ENCODE results near the gene MEF2D.

DNA sequence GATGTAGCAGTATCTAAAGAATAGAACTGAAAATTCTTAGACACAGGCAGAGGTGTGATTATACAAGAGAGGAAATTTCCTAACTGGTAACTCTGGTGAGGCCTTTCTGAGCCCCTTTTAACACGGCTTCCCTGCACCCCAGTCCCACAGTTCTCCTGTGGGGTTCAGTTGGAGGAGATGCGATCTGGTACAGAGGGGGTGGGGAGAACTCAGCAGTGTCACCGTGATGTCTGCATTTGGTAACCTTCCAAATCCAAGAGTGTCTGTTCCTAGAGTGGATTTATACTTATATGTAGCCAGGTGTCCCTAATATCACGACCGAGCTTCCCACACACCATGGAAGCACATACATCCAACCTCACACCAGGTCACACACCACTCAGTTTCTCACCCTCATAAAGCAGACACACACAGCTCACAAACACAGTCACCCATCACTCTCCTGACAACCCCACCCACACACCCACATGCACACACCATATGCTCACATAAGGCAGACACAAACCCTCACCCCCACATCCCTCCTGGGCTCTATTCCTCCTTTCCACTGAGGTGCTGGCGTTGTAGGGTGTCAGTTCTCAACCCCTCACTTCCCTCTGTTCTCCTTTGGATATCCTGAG is 83.1 kb downstream of the MEF2D start:
- TF ChIP-seq, protein P1, sequence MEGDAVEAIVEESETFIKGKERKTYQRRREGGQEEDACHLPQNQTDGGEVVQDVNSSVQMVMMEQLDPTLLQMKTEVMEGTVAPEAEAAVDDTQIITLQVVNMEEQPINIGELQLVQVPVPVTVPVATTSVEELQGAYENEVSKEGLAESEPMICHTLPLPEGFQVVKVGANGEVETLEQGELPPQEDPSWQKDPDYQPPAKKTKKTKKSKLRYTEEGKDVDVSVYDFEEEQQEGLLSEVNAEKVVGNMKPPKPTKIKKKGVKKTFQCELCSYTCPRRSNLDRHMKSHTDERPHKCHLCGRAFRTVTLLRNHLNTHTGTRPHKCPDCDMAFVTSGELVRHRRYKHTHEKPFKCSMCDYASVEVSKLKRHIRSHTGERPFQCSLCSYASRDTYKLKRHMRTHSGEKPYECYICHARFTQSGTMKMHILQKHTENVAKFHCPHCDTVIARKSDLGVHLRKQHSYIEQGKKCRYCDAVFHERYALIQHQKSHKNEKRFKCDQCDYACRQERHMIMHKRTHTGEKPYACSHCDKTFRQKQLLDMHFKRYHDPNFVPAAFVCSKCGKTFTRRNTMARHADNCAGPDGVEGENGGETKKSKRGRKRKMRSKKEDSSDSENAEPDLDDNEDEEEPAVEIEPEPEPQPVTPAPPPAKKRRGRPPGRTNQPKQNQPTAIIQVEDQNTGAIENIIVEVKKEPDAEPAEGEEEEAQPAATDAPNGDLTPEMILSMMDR (IDR thresholded peaks at IDR 0.05; ENCODE audit: insufficient read depth, low read length) = no peak
- TF ChIP-seq, protein P2, sequence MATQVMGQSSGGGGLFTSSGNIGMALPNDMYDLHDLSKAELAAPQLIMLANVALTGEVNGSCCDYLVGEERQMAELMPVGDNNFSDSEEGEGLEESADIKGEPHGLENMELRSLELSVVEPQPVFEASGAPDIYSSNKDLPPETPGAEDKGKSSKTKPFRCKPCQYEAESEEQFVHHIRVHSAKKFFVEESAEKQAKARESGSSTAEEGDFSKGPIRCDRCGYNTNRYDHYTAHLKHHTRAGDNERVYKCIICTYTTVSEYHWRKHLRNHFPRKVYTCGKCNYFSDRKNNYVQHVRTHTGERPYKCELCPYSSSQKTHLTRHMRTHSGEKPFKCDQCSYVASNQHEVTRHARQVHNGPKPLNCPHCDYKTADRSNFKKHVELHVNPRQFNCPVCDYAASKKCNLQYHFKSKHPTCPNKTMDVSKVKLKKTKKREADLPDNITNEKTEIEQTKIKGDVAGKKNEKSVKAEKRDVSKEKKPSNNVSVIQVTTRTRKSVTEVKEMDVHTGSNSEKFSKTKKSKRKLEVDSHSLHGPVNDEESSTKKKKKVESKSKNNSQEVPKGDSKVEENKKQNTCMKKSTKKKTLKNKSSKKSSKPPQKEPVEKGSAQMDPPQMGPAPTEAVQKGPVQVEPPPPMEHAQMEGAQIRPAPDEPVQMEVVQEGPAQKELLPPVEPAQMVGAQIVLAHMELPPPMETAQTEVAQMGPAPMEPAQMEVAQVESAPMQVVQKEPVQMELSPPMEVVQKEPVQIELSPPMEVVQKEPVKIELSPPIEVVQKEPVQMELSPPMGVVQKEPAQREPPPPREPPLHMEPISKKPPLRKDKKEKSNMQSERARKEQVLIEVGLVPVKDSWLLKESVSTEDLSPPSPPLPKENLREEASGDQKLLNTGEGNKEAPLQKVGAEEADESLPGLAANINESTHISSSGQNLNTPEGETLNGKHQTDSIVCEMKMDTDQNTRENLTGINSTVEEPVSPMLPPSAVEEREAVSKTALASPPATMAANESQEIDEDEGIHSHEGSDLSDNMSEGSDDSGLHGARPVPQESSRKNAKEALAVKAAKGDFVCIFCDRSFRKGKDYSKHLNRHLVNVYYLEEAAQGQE (IDR thresholded peaks at IDR 0.05; ENCODE audit: insufficient replicate concordance, low read depth) = no peak
- TF ChIP-seq GABPA (IDR thresholded peaks at IDR 0.05; ENCODE audit: low read depth) = no peak
- no peak for TF ChIP-seq POLR2AphosphoS5 (IDR thresholded peaks at IDR 0.05; ENCODE audit: low read depth)
- TF ChIP-seq SPI1 (IDR thresholded peaks at IDR 0.05; ENCODE audit: borderline replicate concordance, low read depth) = no peak

Measured in HL-60 (cell line).